ENCODE data around the gene MCF2L2. TPM values are rescaled to one million over a fixed set of nuclear protein-coding genes. Genes with fewer than 3 reads are reported as not detected.

The MCF2L2 gene
- total RNA-seq, 1 donor from 2014 or later: 0.43 TPM

DNA sequence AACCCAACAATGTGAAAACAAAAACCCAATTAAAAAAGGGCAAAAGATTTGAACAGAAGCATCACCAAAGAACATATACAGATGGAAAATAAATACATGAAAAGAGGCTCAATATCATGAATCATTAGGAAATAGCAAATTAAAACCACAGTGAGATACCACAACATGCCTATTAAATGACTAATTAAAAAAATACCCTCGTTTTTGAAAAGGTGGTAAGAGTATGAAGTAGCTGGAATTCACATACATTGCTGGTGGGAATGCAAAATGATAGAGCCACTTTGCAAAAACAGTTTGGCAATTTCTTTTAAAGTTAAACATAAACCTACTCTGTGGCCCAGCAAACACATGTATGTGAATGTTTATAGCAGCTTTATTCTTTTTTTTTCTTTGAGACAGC lies 99.6 kb downstream of the MCF2L2 start:
- Mint-ChIP-seq H3K9me3 (ENCODE audit: low read depth) (no peaks in the 10 kb centered on the region), H3K27ac (no peak overlapping the region), H3K4me1 (ENCODE audit: low read depth) (peaks cover 11% of the 10 kb centered on the region), H3K27me3 (no peaks in the 10 kb centered on the region), H3K4me3 (ENCODE audit: low read depth) (no peak overlapping the region), H3K36me3 (ENCODE audit: insufficient read depth) (no peaks in the 10 kb centered on the region)
- no peak for DNase-seq (ENCODE audit: low spot score, unreplicated experiment)
- TF ChIP-seq, protein P1, sequence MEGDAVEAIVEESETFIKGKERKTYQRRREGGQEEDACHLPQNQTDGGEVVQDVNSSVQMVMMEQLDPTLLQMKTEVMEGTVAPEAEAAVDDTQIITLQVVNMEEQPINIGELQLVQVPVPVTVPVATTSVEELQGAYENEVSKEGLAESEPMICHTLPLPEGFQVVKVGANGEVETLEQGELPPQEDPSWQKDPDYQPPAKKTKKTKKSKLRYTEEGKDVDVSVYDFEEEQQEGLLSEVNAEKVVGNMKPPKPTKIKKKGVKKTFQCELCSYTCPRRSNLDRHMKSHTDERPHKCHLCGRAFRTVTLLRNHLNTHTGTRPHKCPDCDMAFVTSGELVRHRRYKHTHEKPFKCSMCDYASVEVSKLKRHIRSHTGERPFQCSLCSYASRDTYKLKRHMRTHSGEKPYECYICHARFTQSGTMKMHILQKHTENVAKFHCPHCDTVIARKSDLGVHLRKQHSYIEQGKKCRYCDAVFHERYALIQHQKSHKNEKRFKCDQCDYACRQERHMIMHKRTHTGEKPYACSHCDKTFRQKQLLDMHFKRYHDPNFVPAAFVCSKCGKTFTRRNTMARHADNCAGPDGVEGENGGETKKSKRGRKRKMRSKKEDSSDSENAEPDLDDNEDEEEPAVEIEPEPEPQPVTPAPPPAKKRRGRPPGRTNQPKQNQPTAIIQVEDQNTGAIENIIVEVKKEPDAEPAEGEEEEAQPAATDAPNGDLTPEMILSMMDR (IDR thresholded peaks at IDR 0.05; ENCODE audit: unreplicated experiment): no peak

DNA sequence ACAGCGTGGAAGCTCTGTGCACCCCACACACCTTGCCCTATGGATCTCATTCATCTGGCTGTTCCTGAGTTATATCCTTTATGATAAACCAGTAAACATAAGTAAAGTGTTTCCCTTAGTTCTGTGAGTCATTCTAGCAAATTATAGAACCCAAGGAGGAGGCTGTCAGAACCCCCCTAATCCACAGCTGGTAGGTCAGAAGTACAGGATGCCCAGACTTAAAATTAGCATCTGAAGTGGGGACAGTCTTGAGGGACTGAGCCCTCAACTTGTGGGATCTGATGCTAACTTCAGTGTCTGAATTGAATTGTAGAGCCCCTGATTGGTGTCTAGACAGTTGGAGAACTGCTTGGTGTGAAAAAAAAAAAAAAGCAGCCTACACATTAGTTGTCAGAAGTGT lies 100.3 kb downstream of the MCF2L2 start:
- Mint-ChIP-seq H3K27me3 (no peaks in the 10 kb centered on the region), H3K4me1 (ENCODE audit: low read depth) (peaks cover 11% of the 10 kb centered on the region), H3K9me3 (ENCODE audit: low read depth) (no peaks in the 10 kb centered on the region), H3K4me3 (ENCODE audit: low read depth) (no peak overlapping the region), H3K36me3 (ENCODE audit: insufficient read depth) (no peaks in the 10 kb centered on the region), H3K27ac (no peak overlapping the region)
- no peak for DNase-seq (ENCODE audit: low spot score, unreplicated experiment)
- TF ChIP-seq, protein P1 (IDR thresholded peaks at IDR 0.05; ENCODE audit: unreplicated experiment): no peak

DNA sequence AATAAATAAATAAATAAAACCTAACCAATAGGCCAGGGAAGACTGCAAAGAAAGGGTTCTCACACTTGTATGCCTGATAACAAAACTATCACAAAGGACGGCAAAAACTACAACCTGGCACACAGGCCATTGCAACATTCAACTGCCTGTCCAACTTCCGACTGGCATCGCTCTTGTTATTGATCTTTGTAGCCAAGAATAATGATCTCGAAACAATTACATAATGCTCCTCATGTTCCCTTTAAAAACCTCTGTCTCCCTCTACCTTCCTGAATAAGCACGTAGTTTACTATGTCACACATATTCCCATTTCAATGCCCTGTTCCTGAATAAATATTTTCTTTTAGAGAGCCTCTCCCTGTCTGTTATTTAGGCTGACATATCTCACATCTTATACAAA lies 101.1 kb downstream of the MCF2L2 start:
- DNase-seq (ENCODE audit: low spot score, unreplicated experiment): no peak
- peaks cover 11% of the 10 kb centered on the region for H3K4me1 Mint-ChIP-seq (ENCODE audit: low read depth)
- no peak overlapping the region for H3K27ac Mint-ChIP-seq
- no peaks in the 10 kb centered on the region for H3K9me3 Mint-ChIP-seq (ENCODE audit: low read depth)
- H3K27me3 Mint-ChIP-seq: no peaks in the 10 kb centered on the region
- H3K36me3 Mint-ChIP-seq (ENCODE audit: insufficient read depth): no peaks in the 10 kb centered on the region
- TF ChIP-seq, protein P1 (IDR thresholded peaks at IDR 0.05; ENCODE audit: unreplicated experiment): no peak
- no peak overlapping the region for H3K4me3 Mint-ChIP-seq (ENCODE audit: low read depth)

DNA sequence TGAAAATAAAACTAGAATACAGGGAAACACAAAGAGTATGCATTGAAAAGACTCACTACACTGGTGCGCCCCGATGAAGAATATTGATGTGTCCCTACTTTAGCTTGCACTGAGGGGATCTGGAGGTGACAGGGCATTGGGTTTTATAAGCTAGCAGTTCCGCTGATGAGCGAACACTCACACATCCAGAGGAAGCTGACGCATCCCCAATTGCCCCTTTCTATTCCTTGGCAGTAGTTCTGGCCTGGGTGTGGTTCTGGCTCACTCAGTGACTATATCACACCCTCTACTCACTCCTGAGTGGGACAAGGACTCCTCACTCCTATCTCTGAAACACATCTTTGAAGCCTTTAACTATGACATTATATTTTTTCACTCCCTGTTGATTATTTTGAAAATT lies 104.3 kb downstream of the MCF2L2 start:
- Mint-ChIP-seq H3K9me3 (ENCODE audit: low read depth) (no peaks in the 10 kb centered on the region), H3K4me3 (ENCODE audit: low read depth) (no peak overlapping the region), H3K27ac (no peak overlapping the region), H3K27me3 (no peaks in the 10 kb centered on the region), H3K4me1 (ENCODE audit: low read depth) (peaks cover 4% of the 10 kb centered on the region), H3K36me3 (ENCODE audit: insufficient read depth) (no peaks in the 10 kb centered on the region)
- TF ChIP-seq, protein P1 (IDR thresholded peaks at IDR 0.05; ENCODE audit: unreplicated experiment): no peak
- DNase-seq (ENCODE audit: low spot score, unreplicated experiment): no peak

DNA sequence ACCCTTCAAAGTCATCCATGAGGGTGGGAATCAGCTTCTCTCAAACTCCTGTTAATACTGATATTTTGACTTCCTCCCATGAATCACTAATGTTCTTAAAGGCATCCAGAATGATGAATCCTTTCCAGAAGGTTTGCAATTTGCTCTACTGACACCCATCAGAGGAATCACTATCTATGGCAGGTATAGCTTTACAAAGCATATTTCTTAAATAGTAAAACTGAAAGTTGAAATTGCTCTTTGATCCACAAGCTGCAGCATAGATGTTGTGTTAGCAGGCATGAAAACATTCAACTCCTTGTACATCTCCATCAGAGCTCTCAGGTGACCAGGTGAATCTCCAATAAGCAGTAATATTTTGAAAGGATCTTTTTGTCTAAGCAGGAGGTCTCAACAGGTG lies 109.0 kb downstream of the MCF2L2 start:
- H3K9me3 Mint-ChIP-seq (ENCODE audit: low read depth): no peaks in the 10 kb centered on the region
- TF ChIP-seq, protein P1 (IDR thresholded peaks at IDR 0.05; ENCODE audit: unreplicated experiment): no peak
- peaks cover 3% of the 10 kb centered on the region for H3K4me1 Mint-ChIP-seq (ENCODE audit: low read depth)
- H3K27ac Mint-ChIP-seq: no peak overlapping the region
- no peaks in the 10 kb centered on the region for H3K27me3 Mint-ChIP-seq
- no peak for DNase-seq (ENCODE audit: low spot score, unreplicated experiment)
- H3K4me3 Mint-ChIP-seq (ENCODE audit: low read depth): no peak overlapping the region
- no peaks in the 10 kb centered on the region for H3K36me3 Mint-ChIP-seq (ENCODE audit: insufficient read depth)
